AG09309 (cell line): ENCODE measurements around the gene SORCS1.

ENCODE experiments used
- DNase-seq: peaks from one replicate; pipeline ENCODE4 v3.0.0-alpha.2; 2010; ENCODE audit warnings: low read depth
- H3K4me3 ChIP-seq: 2 replicates; pipeline ENCODE4 v1.5.1; 2011; ENCODE audit warnings: mild to moderate bottlenecking, low read depth, low read length, moderate library complexity; ENCODE audit not compliant: control insufficient read depth
- CTCF ChIP-seq: IDR thresholded peaks from 2 replicates; pipeline ENCODE4 v1.5.1; 2011; ENCODE audit warnings: mild to moderate bottlenecking, low read depth, low read length, inconsistent platforms; ENCODE audit not compliant: insufficient read depth, control insufficient read depth; ENCODE audit errors: missing control alignments

The SORCS1 gene

GRCh38 chr10:106615081-106615480, 549.4 kb downstream of the SORCS1 start:
- no peak for DNase-seq
- H3K4me3 ChIP-seq = no peak overlapping the region
- TF ChIP-seq CTCF = no peak

- no peak overlapping the region for H3K4me3 ChIP-seq
- DNase-seq = no peak
- no peak for TF ChIP-seq CTCF
Observed at GRCh38 chr10:106614293-106614692, 550.2 kb downstream of the SORCS1 start.

- no peak overlapping the region for H3K4me3 ChIP-seq
- no peak for TF ChIP-seq CTCF
- DNase-seq = no peak
Observed at GRCh38 chr10:106612381-106612780, 552.1 kb downstream of the SORCS1 start.

GRCh38 chr10:106609470-106610266, 554.8 kb downstream of the SORCS1 start:
- DNase-seq = no peak
- H3K4me3 ChIP-seq = no peak overlapping the region
- no peak for TF ChIP-seq CTCF

- no peak for DNase-seq
- TF ChIP-seq CTCF = no peak
- H3K4me3 ChIP-seq = no peak overlapping the region
Observed at GRCh38 chr10:106608066-106608465, 556.4 kb downstream of the SORCS1 start.

GRCh38 chr10:106595281-106595680, 569.2 kb downstream of the SORCS1 start:
- DNase-seq = no peak
- no peak for TF ChIP-seq CTCF
- no peak overlapping the region for H3K4me3 ChIP-seq
